HepG2 (cell line): ENCODE results near the gene SLC35B4. TPM values are rescaled to one million over a fixed set of nuclear protein-coding genes. Genes with fewer than 3 reads are reported as not detected.

Source experiments
- BHLHE40 ChIP-seq: IDR thresholded peaks from 2 replicates; pipeline ENCODE4 v1.6.1; 2011; ENCODE audit warnings: low read length, improper control_type of control experiment
- BRF2 ChIP-seq: sonication (generic); formaldehyde crosslinking; IDR thresholded peaks from 2 replicates; pipeline ENCODE4 v1.8.1; 2022; ENCODE audit warnings: mild to moderate bottlenecking, missing genetic modification reagents
- CCDC6 ChIP-seq: sonication (generic); formaldehyde crosslinking; IDR thresholded peaks from 2 replicates; pipeline ENCODE4 v1.8.1; 2022; ENCODE audit warnings: mild to moderate bottlenecking, missing genetic modification reagents, moderate library complexity
- FUBP1 ChIP-seq: sonication (generic); formaldehyde crosslinking; IDR thresholded peaks from 2 replicates; pipeline ENCODE4 v1.5.1; 2020; ENCODE audit warnings: missing genetic modification reagents, mild to moderate bottlenecking, borderline replicate concordance
- MIER2 ChIP-seq: IDR thresholded peaks from 2 replicates; pipeline ENCODE4 v1.6.1; 2016; ENCODE audit warnings: missing biosample characterization, missing genetic modification reagents
- MLX ChIP-seq: IDR thresholded peaks from 2 replicates; pipeline ENCODE4 v1.6.1; 2016
- NR1H2 ChIP-seq: sonication (generic); formaldehyde crosslinking; IDR thresholded peaks from 2 replicates; pipeline ENCODE4 v1.8.1; 2022; ENCODE audit warnings: low read depth, missing genetic modification reagents, borderline replicate concordance
- ONECUT2 ChIP-seq: sonication (generic); formaldehyde crosslinking; IDR thresholded peaks from 2 replicates; pipeline ENCODE4 v1.4.0; 2020; ENCODE audit warnings: missing genetic modification reagents
- POLR2A ChIP-seq, 2 experiments: IDR thresholded peaks; 2 replicates each; pipeline ENCODE4 v1.6.1; 2011; ENCODE audit warnings: low read depth in 2 of 2, low read length in 2 of 2, mild to moderate bottlenecking in 1 of 2, moderate library complexity in 1 of 2; ENCODE audit not compliant: insufficient read depth in 1 of 2
- PRDM15 ChIP-seq: sonication (generic); formaldehyde crosslinking; IDR thresholded peaks from 2 replicates; pipeline ENCODE4 v1.4.0; 2020; ENCODE audit warnings: missing genetic modification reagents
- RBM22 ChIP-seq: fragments of 200-400 bp; formaldehyde crosslinking; optimal IDR thresholded peaks from 2 replicates; pipeline ENCODE3; 2017; ENCODE audit warnings: mild to moderate bottlenecking, low read length, moderate library complexity
- REL ChIP-seq: sonication (generic); formaldehyde crosslinking; conservative IDR thresholded peaks from 2 replicates; pipeline ENCODE4 v1.8.0; 2022; ENCODE audit warnings: mild to moderate bottlenecking, missing genetic modification reagents, moderate library complexity
- REST ChIP-seq, 2 experiments: IDR thresholded peaks; 2 replicates each; pipeline ENCODE4 v1.6.1; 2011 to 2012; ENCODE audit warnings: low read length in 2 of 2, borderline replicate concordance in 1 of 2, low read depth in 1 of 2, mild to moderate bottlenecking in 1 of 2, moderate library complexity in 1 of 2
- TGIF2 ChIP-seq: IDR thresholded peaks from 2 replicates; pipeline ENCODE4 v1.6.1; 2016; ENCODE audit warnings: control low read depth, missing compliant biosample characterization
- ZMYM2 ChIP-seq: sonication (generic); formaldehyde crosslinking; IDR thresholded peaks from 2 replicates; pipeline ENCODE4 v1.8.0; 2022; ENCODE audit warnings: mild to moderate bottlenecking, missing genetic modification reagents
- ZNF138 ChIP-seq: sonication (generic); formaldehyde crosslinking; IDR thresholded peaks from 2 replicates; pipeline ENCODE4 v1.5.0; 2020; ENCODE audit warnings: mild to moderate bottlenecking, low read depth, missing genetic modification reagents
- ZNF614 ChIP-seq: IDR thresholded peaks from 2 replicates; pipeline ENCODE4 v1.6.1; 2018; ENCODE audit warnings: missing biosample characterization, missing genetic modification reagents, inconsistent platforms, borderline replicate concordance
- ZNF619 ChIP-seq: sonication (generic); formaldehyde crosslinking; IDR thresholded peaks from 2 replicates; pipeline ENCODE4 v1.4.0; 2020; ENCODE audit warnings: mild to moderate bottlenecking, missing genetic modification reagents
- ZNF879 ChIP-seq: sonication (generic); formaldehyde crosslinking; IDR thresholded peaks from 2 replicates; pipeline ENCODE4 v1.8.1; 2023; ENCODE audit warnings: missing genetic modification reagents
- polyA plus RNA-seq, 8 experiments: library from polyadenylated mRNA; depleted of rRNA in 3 of 8; stranded (reverse) in 7 of 8; unstranded in 1 of 8; fragments of >200 nt; fragmentation: Illumina TruSeq in 4 of 8; extraction: Trizol in 4 of 8; gene quantifications; 2 replicates each; pipeline versions ENCODE4 v1.2.1 to v1.2.3, GENCODE V29; 2011 to 2016; ENCODE audit warnings: low read depth in 4 of 8, missing spikeins in 1 of 8, mixed read lengths in 1 of 8; ENCODE audit not compliant: insufficient read depth in 1 of 8
- total RNA-seq, 5 experiments: library from RNA; depleted of rRNA; stranded (reverse); fragments of >200 nt; fragmentation: Illumina TruSeq; extraction: Trizol; gene quantifications; 2 replicates each; pipeline ENCODE4 v1.2.3, GENCODE V29; 2016; ENCODE audit warnings: low read depth in 1 of 5

The SLC35B4 gene
- total and polyA plus RNA-seq, 2 of the 13 experiments (the other 11 are each of a cell fraction or from before 2014, with no cell fraction given), result 17.1 to 17.8 TPM

- peak; percentile 40; the same call in 1 of the 2 replicates for TF ChIP-seq MLX
- TF ChIP-seq POLR2A (IDR thresholded peaks at IDR 0.05; ENCODE audit: insufficient read depth in 1 of 2, low read depth in 2 of 2, low read length in 2 of 2), result no peak
- TF ChIP-seq REL (CRISPR knock-in tag), result no peak
- peak; percentile 62 for TF ChIP-seq MIER2 (CRISPR knock-in tag)
- TF ChIP-seq BRF2, result no peak
- no peak for TF ChIP-seq CCDC6
- TF ChIP-seq BHLHE40, result no peak; the same call in 1 of the 2 replicates
- TF ChIP-seq ZNF614 (CRISPR knock-in tag), result peak; percentile 59; the same call in 1 of the 2 replicates
- no peak for TF ChIP-seq ONECUT2 (CRISPR knock-in tag)
- no peak for TF ChIP-seq ZNF879
- TF ChIP-seq ZNF619 (CRISPR knock-in tag), result no peak
- no peak for TF ChIP-seq NR1H2 (CRISPR knock-in tag)
- no peak for TF ChIP-seq TGIF2
- no peak for TF ChIP-seq ZMYM2 (CRISPR knock-in tag)
- TF ChIP-seq PRDM15 (CRISPR knock-in tag), result no peak
- no peak for TF ChIP-seq ZNF138
- no peak for TF ChIP-seq FUBP1 (CRISPR knock-in tag)
- 0 out of 4 replicates have a peak, but pooled peaks of 1 of the 2 experiments have one; percentile 24 for TF ChIP-seq REST (IDR thresholded peaks at IDR 0.05; ENCODE audit: borderline replicate concordance in 1 of 2, low read depth in 1 of 2, low read length in 2 of 2)
- no peak for TF ChIP-seq RBM22
These were observed 23.6 kb downstream of the SLC35B4 start (continued) for GRCh38 chr7:134293002-134293740.
